Loucy (cell line): Measurements from ENCODE around the gene POFUT2.

Experiments used
- H2AFZ ChIP-seq: fragments of 200-600 bp; sonication (generic); 2 replicates; pipeline ENCODE4 v1.6.0; 2016; ENCODE audit warnings: antibody characterized with exemption, mild to moderate bottlenecking, low read length, moderate library complexity
- H3F3A ChIP-seq: fragments of 200-600 bp; 2 replicates; pipeline ENCODE4 v1.6.0; 2016; ENCODE audit warnings: antibody characterized with exemption, low read depth, mild to moderate bottlenecking
- H3K27me3 ChIP-seq: fragments of 200-600 bp; sonication (generic); 2 replicates; pipeline ENCODE4 v1.6.1; 2014; ENCODE audit warnings: low read length, mild to moderate bottlenecking; ENCODE audit not compliant: insufficient read depth, poor library complexity, severe bottlenecking
- H3K36me3 ChIP-seq: fragments of 200-600 bp; sonication (generic); 2 replicates; pipeline ENCODE4 v1.6.1; 2016; ENCODE audit warnings: low read length; ENCODE audit not compliant: insufficient read depth
- H3K4me1 ChIP-seq: fragments of 200-600 bp; sonication (generic); 2 replicates; pipeline ENCODE4 v1.5.1; 2014; ENCODE audit warnings: low read length, mild to moderate bottlenecking; ENCODE audit not compliant: insufficient read depth, poor library complexity, severe bottlenecking
- H3K4me2 ChIP-seq: fragments of 200-600 bp; sonication (generic); 2 replicates; pipeline ENCODE4 v1.6.0; 2014; ENCODE audit warnings: antibody characterized with exemption, low read length, low read depth, mild to moderate bottlenecking; ENCODE audit not compliant: poor library complexity, severe bottlenecking
- H3K4me3 ChIP-seq: fragments of 200-600 bp; sonication (generic); 2 replicates; pipeline ENCODE4 v1.5.1; 2014; ENCODE audit warnings: low read length, mild to moderate bottlenecking, mixed read lengths; ENCODE audit not compliant: poor library complexity, severe bottlenecking
- H3K79me2 ChIP-seq: fragments of 200-600 bp; sonication (generic); 2 replicates; pipeline ENCODE4 v1.6.1; 2014; ENCODE audit warnings: low read length; ENCODE audit not compliant: insufficient read depth
- H3K9ac ChIP-seq: fragments of 200-600 bp; sonication (generic); 2 replicates; pipeline ENCODE4 v1.6.0; 2014; ENCODE audit warnings: mild to moderate bottlenecking, low read depth, low read length, moderate library complexity; ENCODE audit not compliant: poor library complexity, severe bottlenecking
- H3K9me2 ChIP-seq: fragments of 200-600 bp; sonication (generic); replicated peaks from 2 replicates; pipeline ENCODE4 v1.6.1; 2016; ENCODE audit warnings: low read depth, low read length, mixed read lengths
- H3K9me3 ChIP-seq: fragments of 200-600 bp; sonication (generic); 2 replicates; pipeline ENCODE4 v1.6.1; 2014; ENCODE audit warnings: mild to moderate bottlenecking, antibody characterized with exemption, low read length, low read depth; ENCODE audit not compliant: insufficient read depth
- H4K20me1 ChIP-seq: fragments of 200-600 bp; sonication (generic); 2 replicates; pipeline ENCODE4 v1.6.0; 2014; ENCODE audit warnings: antibody characterized with exemption, low read length, mild to moderate bottlenecking; ENCODE audit not compliant: insufficient read depth, poor library complexity, severe bottlenecking
- EZH2phosphoT487 ChIP-seq: fragments of 200-600 bp; IDR thresholded peaks from 2 replicates; pipeline ENCODE4 v1.6.1; 2018; ENCODE audit warnings: antibody characterized with exemption, mild to moderate bottlenecking, moderate library complexity, borderline replicate concordance
- TF ChIP-seq, protein P1 (sequence below): fragments of 200-600 bp; sonication (generic); conservative IDR thresholded peaks from 2 replicates; pipeline ENCODE4 v1.5.1; 2014; ENCODE audit warnings: mild to moderate bottlenecking, antibody characterized with exemption, low read length

Gene POFUT2

GRCh38 chr21:45325206-45326168, 37.8 kb upstream of the POFUT2 start:
- Histone ChIP-seq H3K27me3 (no peaks in the 10 kb centered on the region), H3K9me3 (no peaks in the 10 kb centered on the region), H3K4me1 (no peaks in the 10 kb centered on the region), H4K20me1 (no peaks in the 10 kb centered on the region), H3F3A (no peaks in the 10 kb centered on the region), H3K79me2 (no peaks in the 10 kb centered on the region), H3K4me2 (no peak overlapping the region), H3K9ac (no peak overlapping the region), H3K36me3 (no peaks in the 10 kb centered on the region), H3K9me2 (no peaks in the 10 kb centered on the region), H2AFZ (no peak overlapping the region), H3K4me3 (no peak overlapping the region)
- TF ChIP-seq, protein P1, sequence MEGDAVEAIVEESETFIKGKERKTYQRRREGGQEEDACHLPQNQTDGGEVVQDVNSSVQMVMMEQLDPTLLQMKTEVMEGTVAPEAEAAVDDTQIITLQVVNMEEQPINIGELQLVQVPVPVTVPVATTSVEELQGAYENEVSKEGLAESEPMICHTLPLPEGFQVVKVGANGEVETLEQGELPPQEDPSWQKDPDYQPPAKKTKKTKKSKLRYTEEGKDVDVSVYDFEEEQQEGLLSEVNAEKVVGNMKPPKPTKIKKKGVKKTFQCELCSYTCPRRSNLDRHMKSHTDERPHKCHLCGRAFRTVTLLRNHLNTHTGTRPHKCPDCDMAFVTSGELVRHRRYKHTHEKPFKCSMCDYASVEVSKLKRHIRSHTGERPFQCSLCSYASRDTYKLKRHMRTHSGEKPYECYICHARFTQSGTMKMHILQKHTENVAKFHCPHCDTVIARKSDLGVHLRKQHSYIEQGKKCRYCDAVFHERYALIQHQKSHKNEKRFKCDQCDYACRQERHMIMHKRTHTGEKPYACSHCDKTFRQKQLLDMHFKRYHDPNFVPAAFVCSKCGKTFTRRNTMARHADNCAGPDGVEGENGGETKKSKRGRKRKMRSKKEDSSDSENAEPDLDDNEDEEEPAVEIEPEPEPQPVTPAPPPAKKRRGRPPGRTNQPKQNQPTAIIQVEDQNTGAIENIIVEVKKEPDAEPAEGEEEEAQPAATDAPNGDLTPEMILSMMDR = no peak
- no peak for TF ChIP-seq EZH2phosphoT487

GRCh38 chr21:45324489-45325205, 37.0 kb upstream of the POFUT2 start:
- no peak for TF ChIP-seq EZH2phosphoT487
- TF ChIP-seq, protein P1 = no peak
- no peaks in the 10 kb centered on the region for H3K9me3 ChIP-seq
- H3K4me2 ChIP-seq = no peak overlapping the region
- H2AFZ ChIP-seq = no peak overlapping the region
- no peaks in the 10 kb centered on the region for H3K4me1 ChIP-seq
- H3K36me3 ChIP-seq = no peaks in the 10 kb centered on the region
- H3K79me2 ChIP-seq = no peaks in the 10 kb centered on the region
- no peaks in the 10 kb centered on the region for H3K27me3 ChIP-seq
- H4K20me1 ChIP-seq = no peaks in the 10 kb centered on the region
- no peak overlapping the region for H3K9ac ChIP-seq
- H3K4me3 ChIP-seq = no peak overlapping the region
- H3F3A ChIP-seq = no peaks in the 10 kb centered on the region
- no peaks in the 10 kb centered on the region for H3K9me2 ChIP-seq

- Histone ChIP-seq H3K36me3 (no peaks in the 10 kb centered on the region), H3K9ac (no peak overlapping the region), H3F3A (no peaks in the 10 kb centered on the region), H3K4me2 (no peak overlapping the region), H3K79me2 (no peaks in the 10 kb centered on the region), H3K9me3 (no peaks in the 10 kb centered on the region), H4K20me1 (no peaks in the 10 kb centered on the region), H3K4me3 (no peak overlapping the region), H3K4me1 (no peaks in the 10 kb centered on the region), H2AFZ (no peak overlapping the region), H3K9me2 (no peaks in the 10 kb centered on the region), H3K27me3 (no peaks in the 10 kb centered on the region)
- TF ChIP-seq, protein P1 = no peak
- no peak for TF ChIP-seq EZH2phosphoT487
Measured at GRCh38 chr21:45323487-45324311, 36.0 kb upstream of the POFUT2 start.
